Measurements from ENCODE around the gene SFSWAP.

- TF ChIP-seq TAF1 (IDR thresholded peaks at IDR 0.05; ENCODE audit: low read depth) (no peak), CREB1 (IDR thresholded peaks at IDR 0.05; ENCODE audit: low read depth) (no peak)
These were observed 10.0 kb downstream of the SFSWAP start for GRCh38 chr12:131720921-131721320.

All from Ishikawa (cell line).